Measurements from ENCODE around the gene MYO6.

The MYO6 gene

DNA sequence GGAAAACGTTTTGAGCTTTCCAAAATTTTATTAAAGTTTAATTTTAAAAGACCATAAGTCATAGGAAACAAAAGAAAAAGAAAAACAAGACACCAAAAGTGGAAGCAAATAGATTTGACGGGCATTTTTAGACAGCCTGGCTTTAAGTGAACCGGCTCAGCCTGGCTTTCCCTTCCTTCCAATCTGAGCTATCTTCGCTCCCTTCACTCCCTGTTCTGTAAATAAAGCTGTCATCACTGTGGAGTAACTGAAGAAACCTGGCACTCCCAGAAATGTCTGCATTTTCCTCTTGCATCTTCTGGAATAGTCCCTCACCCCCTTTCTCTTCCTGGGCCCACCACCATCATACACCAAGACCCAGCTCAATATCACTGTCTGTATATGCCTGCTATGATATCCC, 191.5 kb downstream of the MYO6 start:
- H3K4me2 ChIP-seq (ENCODE audit: low read length), result no peak overlapping the region
- no peaks in the 10 kb centered on the region for H3K27me3 ChIP-seq (ENCODE audit: insufficient read depth, low read length)
- H3K36me3 ChIP-seq (ENCODE audit: insufficient read depth, low read length), result no peaks in the 10 kb centered on the region
- H3F3A ChIP-seq (ENCODE audit: insufficient read depth, low read length), result no peaks in the 10 kb centered on the region
- H3K9me2 ChIP-seq (ENCODE audit: low read depth, low read length), result no peaks in the 10 kb centered on the region
- TF ChIP-seq, protein P1, sequence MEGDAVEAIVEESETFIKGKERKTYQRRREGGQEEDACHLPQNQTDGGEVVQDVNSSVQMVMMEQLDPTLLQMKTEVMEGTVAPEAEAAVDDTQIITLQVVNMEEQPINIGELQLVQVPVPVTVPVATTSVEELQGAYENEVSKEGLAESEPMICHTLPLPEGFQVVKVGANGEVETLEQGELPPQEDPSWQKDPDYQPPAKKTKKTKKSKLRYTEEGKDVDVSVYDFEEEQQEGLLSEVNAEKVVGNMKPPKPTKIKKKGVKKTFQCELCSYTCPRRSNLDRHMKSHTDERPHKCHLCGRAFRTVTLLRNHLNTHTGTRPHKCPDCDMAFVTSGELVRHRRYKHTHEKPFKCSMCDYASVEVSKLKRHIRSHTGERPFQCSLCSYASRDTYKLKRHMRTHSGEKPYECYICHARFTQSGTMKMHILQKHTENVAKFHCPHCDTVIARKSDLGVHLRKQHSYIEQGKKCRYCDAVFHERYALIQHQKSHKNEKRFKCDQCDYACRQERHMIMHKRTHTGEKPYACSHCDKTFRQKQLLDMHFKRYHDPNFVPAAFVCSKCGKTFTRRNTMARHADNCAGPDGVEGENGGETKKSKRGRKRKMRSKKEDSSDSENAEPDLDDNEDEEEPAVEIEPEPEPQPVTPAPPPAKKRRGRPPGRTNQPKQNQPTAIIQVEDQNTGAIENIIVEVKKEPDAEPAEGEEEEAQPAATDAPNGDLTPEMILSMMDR (IDR thresholded peaks at IDR 0.05; ENCODE audit: low read length), result no peak
- no peak for TF ChIP-seq EZH2 (IDR thresholded peaks at IDR 0.05; ENCODE audit: borderline replicate concordance, low read length)
- no peak overlapping the region for H3K27ac ChIP-seq (ENCODE audit: low read depth, low read length, poor library complexity, severe bottlenecking)
- no peak overlapping the region for H2AFZ ChIP-seq (ENCODE audit: low read length)
- H3K4me1 ChIP-seq (ENCODE audit: insufficient read depth, low read length, severe bottlenecking), result no peaks in the 10 kb centered on the region
- no peaks in the 10 kb centered on the region for H3K79me2 ChIP-seq (ENCODE audit: insufficient read depth, low read length)
- no peaks in the 10 kb centered on the region for H4K20me1 ChIP-seq (ENCODE audit: insufficient read depth, low read length)
- no peak overlapping the region for H3K4me3 ChIP-seq (ENCODE audit: low read depth, low read length, poor library complexity, severe bottlenecking)
- H3K9me3 ChIP-seq (ENCODE audit: low read length), result no peaks in the 10 kb centered on the region
- no peak overlapping the region for H3K9ac ChIP-seq (ENCODE audit: low read length)

DNA sequence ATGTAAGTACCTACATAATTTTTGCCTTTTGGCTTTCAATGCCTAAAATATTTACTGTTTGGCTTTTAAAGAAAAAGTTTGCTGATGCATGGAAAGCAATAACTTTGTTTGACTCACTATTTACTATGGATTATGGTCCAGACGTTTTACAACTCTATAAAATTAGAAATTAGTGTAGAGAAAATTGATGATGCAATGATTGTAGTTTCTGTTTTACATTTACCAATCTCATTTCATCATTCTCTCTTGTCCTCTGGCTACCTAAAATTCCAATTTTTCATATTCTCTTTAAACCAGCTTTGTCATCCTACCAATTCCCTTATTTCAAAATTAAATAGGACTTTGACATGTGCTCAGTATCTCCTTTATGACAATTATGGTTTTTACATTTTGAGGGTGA, 192.5 kb downstream of the MYO6 start:
- Histone ChIP-seq H3K9ac (ENCODE audit: low read length) (no peak overlapping the region), H3K9me2 (ENCODE audit: low read depth, low read length) (no peaks in the 10 kb centered on the region), H3K4me3 (ENCODE audit: low read depth, low read length, poor library complexity, severe bottlenecking) (no peak overlapping the region), H3K27me3 (ENCODE audit: insufficient read depth, low read length) (no peaks in the 10 kb centered on the region), H3K4me2 (ENCODE audit: low read length) (no peak overlapping the region), H2AFZ (ENCODE audit: low read length) (no peak overlapping the region), H3K4me1 (ENCODE audit: insufficient read depth, low read length, severe bottlenecking) (no peaks in the 10 kb centered on the region), H3K79me2 (ENCODE audit: insufficient read depth, low read length) (no peaks in the 10 kb centered on the region), H3K27ac (ENCODE audit: low read depth, low read length, poor library complexity, severe bottlenecking) (no peak overlapping the region), H3K36me3 (ENCODE audit: insufficient read depth, low read length) (no peaks in the 10 kb centered on the region), H3K9me3 (ENCODE audit: low read length) (no peaks in the 10 kb centered on the region), H3F3A (ENCODE audit: insufficient read depth, low read length) (no peaks in the 10 kb centered on the region), H4K20me1 (ENCODE audit: insufficient read depth, low read length) (no peaks in the 10 kb centered on the region)
- TF ChIP-seq EZH2 (IDR thresholded peaks at IDR 0.05; ENCODE audit: borderline replicate concordance, low read length), result no peak
- TF ChIP-seq, protein P1 (IDR thresholded peaks at IDR 0.05; ENCODE audit: low read length), result no peak

DNA sequence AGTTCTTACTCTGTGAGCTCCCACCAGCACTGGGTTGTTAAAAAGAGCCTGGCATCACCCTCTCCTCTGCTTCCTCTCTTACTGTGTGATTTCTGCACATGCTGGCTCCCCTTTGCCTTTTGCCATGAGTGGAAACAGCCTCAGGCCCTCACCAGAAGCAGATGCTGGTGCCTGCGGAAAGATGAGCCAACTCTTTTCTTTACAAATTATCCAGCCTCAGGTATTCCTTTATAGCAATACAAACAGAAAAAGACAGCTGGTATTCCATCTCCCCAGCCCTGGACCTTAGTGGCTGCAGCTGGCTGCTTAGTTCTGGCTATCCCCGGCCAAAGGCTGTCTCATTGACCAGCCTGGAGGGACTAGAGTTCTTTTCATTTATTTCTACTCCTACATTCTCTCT, 194.3 kb downstream of the MYO6 start:
- H3K4me2 ChIP-seq (ENCODE audit: low read length), result no peak overlapping the region
- TF ChIP-seq EZH2 (IDR thresholded peaks at IDR 0.05; ENCODE audit: borderline replicate concordance, low read length), result no peak
- TF ChIP-seq, protein P1 (IDR thresholded peaks at IDR 0.05; ENCODE audit: low read length), result no peak
- H4K20me1 ChIP-seq (ENCODE audit: insufficient read depth, low read length), result no peaks in the 10 kb centered on the region
- H3F3A ChIP-seq (ENCODE audit: insufficient read depth, low read length), result no peaks in the 10 kb centered on the region
- H3K9me3 ChIP-seq (ENCODE audit: low read length), result no peaks in the 10 kb centered on the region
- no peaks in the 10 kb centered on the region for H3K27me3 ChIP-seq (ENCODE audit: insufficient read depth, low read length)
- H3K4me1 ChIP-seq (ENCODE audit: insufficient read depth, low read length, severe bottlenecking), result no peaks in the 10 kb centered on the region
- H3K9me2 ChIP-seq (ENCODE audit: low read depth, low read length), result no peaks in the 10 kb centered on the region
- no peak overlapping the region for H3K9ac ChIP-seq (ENCODE audit: low read length)
- no peaks in the 10 kb centered on the region for H3K79me2 ChIP-seq (ENCODE audit: insufficient read depth, low read length)
- H3K4me3 ChIP-seq (ENCODE audit: low read depth, low read length, poor library complexity, severe bottlenecking), result no peak overlapping the region
- H3K27ac ChIP-seq (ENCODE audit: low read depth, low read length, poor library complexity, severe bottlenecking), result no peak overlapping the region
- no peak overlapping the region for H2AFZ ChIP-seq (ENCODE audit: low read length)
- no peaks in the 10 kb centered on the region for H3K36me3 ChIP-seq (ENCODE audit: insufficient read depth, low read length)

Measured in OCI-LY1 (cell line).